HL-60 (cell line): ENCODE data around the gene SORL1.

Source experiments
- DNase-seq, 2 experiments: peaks; one replicate each; pipeline ENCODE4 v3.0.0-alpha.2; 2010 to 2020; ENCODE audit warnings: low read depth in 1 of 2, low spot score in 1 of 2
- H3K27ac ChIP-seq: fragments of 250-450 bp; sonication (Bioruptor Pico); replicated peaks from 2 replicates; pipeline ENCODE4 v1.5.1; 2020; ENCODE audit warnings: mild to moderate bottlenecking, moderate library complexity
- H3K27me3 ChIP-seq: fragments of 250-450 bp; sonication (Bioruptor Pico); 2 replicates; pipeline ENCODE4 v1.5.1; 2021; ENCODE audit warnings: mild to moderate bottlenecking, moderate library complexity; ENCODE audit not compliant: insufficient read depth, poor library complexity, severe bottlenecking
- H3K4me3 ChIP-seq: replicated peaks from 2 replicates; pipeline ENCODE4 v1.5.1; 2011; ENCODE audit warnings: mild to moderate bottlenecking, control low read depth, low read length; ENCODE audit not compliant: insufficient read depth
- GABPA ChIP-seq: IDR thresholded peaks from 2 replicates; pipeline ENCODE4 v1.6.1; 2012; ENCODE audit warnings: low read depth
- POLR2AphosphoS5 ChIP-seq: IDR thresholded peaks from 2 replicates; pipeline ENCODE4 v1.6.1; 2012; ENCODE audit warnings: low read depth
- SPI1 ChIP-seq: IDR thresholded peaks from 2 replicates; pipeline ENCODE4 v1.6.1; 2012; ENCODE audit warnings: low read depth, mild to moderate bottlenecking, borderline replicate concordance
- long read RNA-seq: library from polyadenylated mRNA; unstranded; transcript quantifications from one replicate; pipeline ENCODE4 v2.0.0, GENCODE V29; 2020
- TF ChIP-seq, protein P1 (sequence below): IDR thresholded peaks from 2 replicates; pipeline ENCODE4 v1.6.1; 2012; ENCODE audit warnings: low read depth; ENCODE audit not compliant: insufficient replicate concordance
- TF ChIP-seq, protein P2 (sequence below): IDR thresholded peaks from one replicate; pipeline ENCODE4 v1.5.1; 2011; ENCODE audit warnings: low read length, control low read depth, inconsistent platforms; ENCODE audit not compliant: insufficient read depth

The SORL1 gene
- long read RNA-seq, full-length matches to known transcripts: 30 of 1,065 reads
- long read RNA-seq, partial matches to known transcripts: 768 of 1,065 reads
- long read RNA-seq, other reads (novel, unspliced or antisense): 267 of 1,065 reads

DNA sequence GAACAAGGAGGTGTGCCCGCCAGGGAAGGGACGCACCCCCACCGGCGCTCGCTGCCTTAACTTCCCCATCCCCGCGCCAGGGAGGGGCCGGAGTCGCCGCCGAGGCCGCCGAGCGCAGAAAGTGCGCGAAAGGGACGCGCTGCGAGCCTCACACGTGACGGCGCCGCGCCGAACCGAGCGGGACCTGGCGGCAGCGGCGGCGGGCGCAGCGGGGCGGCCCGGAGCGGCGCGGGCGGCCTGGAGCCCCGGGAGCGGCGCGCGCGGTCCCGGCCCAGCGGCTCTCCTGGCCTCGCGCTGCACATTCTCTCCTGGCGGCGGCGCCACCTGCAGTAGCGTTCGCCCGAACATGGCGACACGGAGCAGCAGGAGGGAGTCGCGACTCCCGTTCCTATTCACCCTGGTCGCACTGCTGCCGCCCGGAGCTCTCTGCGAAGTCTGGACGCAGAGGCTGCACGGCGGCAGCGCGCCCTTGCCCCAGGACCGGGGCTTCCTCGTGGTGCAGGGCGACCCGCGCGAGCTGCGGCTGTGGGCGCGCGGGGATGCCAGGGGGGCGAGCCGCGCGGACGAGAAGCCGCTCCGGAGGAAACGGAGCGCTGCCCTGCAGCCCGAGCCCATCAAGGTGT is at the start of gene SORL1:
Gene SORL1 (plus strand): TSS at position 329 of the 623 bp plus-strand sequence. CDS start 18 bp downstream, at position 347.
- H3K4me3 ChIP-seq: peak within 1 kb of the TSS; percentile 73
- DNase-seq: peak; percentile 61 to 74
- peak within 1 kb of the TSS; percentile 80 for H3K27ac ChIP-seq
- no peaks in the 10 kb centered on the region for H3K27me3 ChIP-seq
- TF ChIP-seq, protein P1, sequence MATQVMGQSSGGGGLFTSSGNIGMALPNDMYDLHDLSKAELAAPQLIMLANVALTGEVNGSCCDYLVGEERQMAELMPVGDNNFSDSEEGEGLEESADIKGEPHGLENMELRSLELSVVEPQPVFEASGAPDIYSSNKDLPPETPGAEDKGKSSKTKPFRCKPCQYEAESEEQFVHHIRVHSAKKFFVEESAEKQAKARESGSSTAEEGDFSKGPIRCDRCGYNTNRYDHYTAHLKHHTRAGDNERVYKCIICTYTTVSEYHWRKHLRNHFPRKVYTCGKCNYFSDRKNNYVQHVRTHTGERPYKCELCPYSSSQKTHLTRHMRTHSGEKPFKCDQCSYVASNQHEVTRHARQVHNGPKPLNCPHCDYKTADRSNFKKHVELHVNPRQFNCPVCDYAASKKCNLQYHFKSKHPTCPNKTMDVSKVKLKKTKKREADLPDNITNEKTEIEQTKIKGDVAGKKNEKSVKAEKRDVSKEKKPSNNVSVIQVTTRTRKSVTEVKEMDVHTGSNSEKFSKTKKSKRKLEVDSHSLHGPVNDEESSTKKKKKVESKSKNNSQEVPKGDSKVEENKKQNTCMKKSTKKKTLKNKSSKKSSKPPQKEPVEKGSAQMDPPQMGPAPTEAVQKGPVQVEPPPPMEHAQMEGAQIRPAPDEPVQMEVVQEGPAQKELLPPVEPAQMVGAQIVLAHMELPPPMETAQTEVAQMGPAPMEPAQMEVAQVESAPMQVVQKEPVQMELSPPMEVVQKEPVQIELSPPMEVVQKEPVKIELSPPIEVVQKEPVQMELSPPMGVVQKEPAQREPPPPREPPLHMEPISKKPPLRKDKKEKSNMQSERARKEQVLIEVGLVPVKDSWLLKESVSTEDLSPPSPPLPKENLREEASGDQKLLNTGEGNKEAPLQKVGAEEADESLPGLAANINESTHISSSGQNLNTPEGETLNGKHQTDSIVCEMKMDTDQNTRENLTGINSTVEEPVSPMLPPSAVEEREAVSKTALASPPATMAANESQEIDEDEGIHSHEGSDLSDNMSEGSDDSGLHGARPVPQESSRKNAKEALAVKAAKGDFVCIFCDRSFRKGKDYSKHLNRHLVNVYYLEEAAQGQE: peak; percentile 39
- TF ChIP-seq GABPA: no peak
- TF ChIP-seq, protein P2, sequence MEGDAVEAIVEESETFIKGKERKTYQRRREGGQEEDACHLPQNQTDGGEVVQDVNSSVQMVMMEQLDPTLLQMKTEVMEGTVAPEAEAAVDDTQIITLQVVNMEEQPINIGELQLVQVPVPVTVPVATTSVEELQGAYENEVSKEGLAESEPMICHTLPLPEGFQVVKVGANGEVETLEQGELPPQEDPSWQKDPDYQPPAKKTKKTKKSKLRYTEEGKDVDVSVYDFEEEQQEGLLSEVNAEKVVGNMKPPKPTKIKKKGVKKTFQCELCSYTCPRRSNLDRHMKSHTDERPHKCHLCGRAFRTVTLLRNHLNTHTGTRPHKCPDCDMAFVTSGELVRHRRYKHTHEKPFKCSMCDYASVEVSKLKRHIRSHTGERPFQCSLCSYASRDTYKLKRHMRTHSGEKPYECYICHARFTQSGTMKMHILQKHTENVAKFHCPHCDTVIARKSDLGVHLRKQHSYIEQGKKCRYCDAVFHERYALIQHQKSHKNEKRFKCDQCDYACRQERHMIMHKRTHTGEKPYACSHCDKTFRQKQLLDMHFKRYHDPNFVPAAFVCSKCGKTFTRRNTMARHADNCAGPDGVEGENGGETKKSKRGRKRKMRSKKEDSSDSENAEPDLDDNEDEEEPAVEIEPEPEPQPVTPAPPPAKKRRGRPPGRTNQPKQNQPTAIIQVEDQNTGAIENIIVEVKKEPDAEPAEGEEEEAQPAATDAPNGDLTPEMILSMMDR: peak; percentile 5
- no peak for TF ChIP-seq SPI1
- TF ChIP-seq POLR2AphosphoS5: peak; percentile 75

DNA sequence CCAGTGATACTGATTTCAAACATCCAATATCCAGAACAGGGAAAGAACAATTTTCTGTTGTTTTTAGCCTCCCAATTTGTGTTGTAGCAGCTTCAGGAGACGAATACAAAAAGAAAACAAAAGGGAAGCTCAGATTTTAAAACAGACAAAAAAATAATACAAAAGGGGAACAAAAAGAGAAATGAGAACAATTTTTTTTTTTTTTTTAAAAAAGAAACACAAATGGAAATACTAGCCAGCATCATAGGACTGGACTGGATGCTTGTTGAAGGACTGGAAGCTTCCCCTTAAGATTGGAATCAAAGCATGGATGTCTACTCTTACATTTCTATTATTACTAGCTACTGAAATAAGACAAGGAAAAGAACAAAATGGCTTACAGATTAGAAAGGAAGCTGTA is 46.5 kb upstream of the SORL1 start:
- Histone ChIP-seq H3K4me3 (no peak overlapping the region), H3K27ac (no peak overlapping the region), H3K27me3 (no peaks in the 10 kb centered on the region)
- TF ChIP-seq, protein P2: no peak
- TF ChIP-seq, protein P1: no peak
- TF ChIP-seq POLR2AphosphoS5 (no peak), SPI1 (no peak), GABPA (no peak)
- no peak for DNase-seq

DNA sequence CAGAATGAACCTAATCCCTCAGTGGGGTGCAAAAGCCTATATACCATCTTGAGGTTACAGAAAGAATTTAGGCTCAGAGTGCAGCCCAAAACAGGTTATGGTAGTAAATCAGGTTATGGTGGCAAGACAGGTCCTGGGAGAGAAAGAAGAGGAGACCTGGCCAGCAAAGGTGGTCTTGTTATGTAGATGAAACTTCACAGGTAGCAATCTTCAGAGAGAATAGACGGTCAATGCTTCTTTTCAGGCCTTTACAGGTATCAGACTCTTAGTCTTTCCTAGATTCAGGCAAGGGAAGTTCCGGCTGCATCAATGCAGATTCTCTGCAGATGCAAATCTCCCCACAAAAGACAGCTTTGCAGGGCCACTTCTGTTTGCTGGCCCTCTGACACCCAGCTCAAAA is 45.8 kb upstream of the SORL1 start:
- no peaks in the 10 kb centered on the region for H3K27me3 ChIP-seq
- TF ChIP-seq POLR2AphosphoS5 (no peak), GABPA (no peak), SPI1 (no peak)
- TF ChIP-seq, protein P1: no peak
- TF ChIP-seq, protein P2: no peak
- no peak overlapping the region for H3K27ac ChIP-seq
- no peak for DNase-seq
- no peak overlapping the region for H3K4me3 ChIP-seq
